Peyer's patch (tissue), 4 donors: ENCODE data around the gene QTRT2. TPM values are rescaled to one million over a fixed set of nuclear protein-coding genes. Genes with fewer than 3 reads are reported as not detected.

Experiments
- DNase-seq, 3 donors: peaks; one replicate each; pipeline ENCODE4 v3.0.0-alpha.2; 2017 to 2019
- H3K27ac ChIP-seq, 4 donors: fragments of 200-600 bp; sonication (generic); one replicate each; pipeline ENCODE4 v1.5.1; 2016 to 2019
- H3K27me3 ChIP-seq, 2 donors: fragments of 200-600 bp; sonication (generic); one replicate each; pipeline ENCODE4 v1.5.1; 2019
- H3K36me3 ChIP-seq, 3 donors: fragments of 200-600 bp; sonication (generic); one replicate each; pipeline ENCODE4 v1.5.1; 2016 to 2019
- H3K4me1 ChIP-seq, 4 donors: fragments of 200-600 bp; sonication (generic); one replicate each; pipeline ENCODE4 v1.5.1; 2016 to 2019
- H3K4me3 ChIP-seq, 4 donors: fragments of 200-600 bp; sonication (generic); 1 replicate in 3 of 4; 2 replicates in 1 of 4; pipeline ENCODE4 v1.5.1; 2016 to 2019; ENCODE audit warnings: mild to moderate bottlenecking in 1 of 4
- H3K9me3 ChIP-seq, 4 donors: fragments of 200-600 bp; sonication (generic); one replicate each; pipeline ENCODE4 v1.5.1; 2016 to 2019; ENCODE audit warnings: mild to moderate bottlenecking in 1 of 4
- POLR2A ChIP-seq, 2 donors: fragments of 450-650 bp; IDR thresholded peaks; one replicate each; pipeline ENCODE4 v1.5.1; 2017; ENCODE audit warnings: antibody characterized with exemption in 2 of 2, mild to moderate bottlenecking in 2 of 2, moderate library complexity in 2 of 2
- total RNA-seq, 4 donors: library from RNA; depleted of rRNA; stranded (reverse); fragments of >200 nt; gene quantifications; one replicate each; pipeline ENCODE4 v1.1.0, GENCODE V29; 2016
- TF ChIP-seq, protein P1 (sequence below), 6 experiments: fragments of 450-650 bp in 4 of 6; fragments of 200-600 bp in 2 of 6; sonication (generic) in 1 of 6; IDR thresholded peaks; one replicate each; pipeline ENCODE4 v1.5.1; 2017 to 2019; ENCODE audit warnings: antibody characterized with exemption in 6 of 6, mild to moderate bottlenecking in 3 of 6, moderate library complexity in 1 of 6

Gene QTRT2
- total RNA-seq, 4 donors from 2014 or later = 12.2 to 44.2 (median 26.2) TPM

DNA sequence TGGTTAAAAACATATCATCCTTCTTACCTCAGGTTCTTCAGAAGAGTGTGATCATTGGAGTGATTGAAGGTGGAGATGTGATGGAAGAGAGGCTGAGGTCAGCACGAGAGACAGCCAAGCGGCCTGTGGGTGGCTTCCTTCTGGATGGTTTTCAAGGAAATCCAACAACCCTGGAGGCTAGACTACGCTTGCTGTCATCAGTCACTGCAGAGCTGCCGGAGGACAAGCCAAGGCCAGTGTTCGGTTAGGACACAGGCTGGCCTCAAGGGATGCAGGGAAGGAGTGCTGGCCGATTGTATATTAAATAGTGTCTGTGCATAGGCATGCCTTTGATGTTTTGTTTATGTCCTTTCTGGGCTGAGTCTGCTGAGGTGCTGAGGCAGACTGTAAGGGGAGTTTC lies 20.2 kb downstream of the QTRT2 start:
- Histone ChIP-seq H3K9me3 (no peaks in the 10 kb centered on the region), H3K4me3 (no peak overlapping the region), H3K27me3 (no peaks in the 10 kb centered on the region), H3K36me3 (peaks cover 0 to 91% (median 0%) of the 10 kb centered on the region in 3 donors), H3K27ac (no peak overlapping the region), H3K4me1 (no peaks in the 10 kb centered on the region)
- no peak for DNase-seq
- TF ChIP-seq, protein P1, sequence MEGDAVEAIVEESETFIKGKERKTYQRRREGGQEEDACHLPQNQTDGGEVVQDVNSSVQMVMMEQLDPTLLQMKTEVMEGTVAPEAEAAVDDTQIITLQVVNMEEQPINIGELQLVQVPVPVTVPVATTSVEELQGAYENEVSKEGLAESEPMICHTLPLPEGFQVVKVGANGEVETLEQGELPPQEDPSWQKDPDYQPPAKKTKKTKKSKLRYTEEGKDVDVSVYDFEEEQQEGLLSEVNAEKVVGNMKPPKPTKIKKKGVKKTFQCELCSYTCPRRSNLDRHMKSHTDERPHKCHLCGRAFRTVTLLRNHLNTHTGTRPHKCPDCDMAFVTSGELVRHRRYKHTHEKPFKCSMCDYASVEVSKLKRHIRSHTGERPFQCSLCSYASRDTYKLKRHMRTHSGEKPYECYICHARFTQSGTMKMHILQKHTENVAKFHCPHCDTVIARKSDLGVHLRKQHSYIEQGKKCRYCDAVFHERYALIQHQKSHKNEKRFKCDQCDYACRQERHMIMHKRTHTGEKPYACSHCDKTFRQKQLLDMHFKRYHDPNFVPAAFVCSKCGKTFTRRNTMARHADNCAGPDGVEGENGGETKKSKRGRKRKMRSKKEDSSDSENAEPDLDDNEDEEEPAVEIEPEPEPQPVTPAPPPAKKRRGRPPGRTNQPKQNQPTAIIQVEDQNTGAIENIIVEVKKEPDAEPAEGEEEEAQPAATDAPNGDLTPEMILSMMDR (IDR thresholded peaks at IDR 0.05) = no peak
- no peak for TF ChIP-seq POLR2A (IDR thresholded peaks at IDR 0.05)

DNA sequence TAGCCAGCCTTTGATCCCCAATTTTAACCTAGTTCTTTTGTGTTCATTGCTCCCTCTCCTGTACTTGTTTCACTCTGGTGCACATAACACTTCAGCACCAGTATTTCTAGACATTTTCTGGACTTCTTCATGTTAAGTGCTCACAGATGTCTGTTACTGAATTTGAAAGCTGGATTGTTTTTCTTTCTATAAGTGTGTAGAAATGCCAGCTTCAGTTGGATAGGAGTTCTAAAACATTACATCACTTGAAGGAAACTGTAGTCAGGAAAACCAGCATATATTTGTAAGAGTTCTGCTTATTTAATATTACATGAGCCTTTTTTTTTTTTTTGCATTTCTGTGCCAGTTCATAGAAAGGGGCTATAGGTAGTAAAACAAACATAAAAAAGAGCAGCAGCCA lies 21.6 kb downstream of the QTRT2 start:
- TF ChIP-seq, protein P1 (IDR thresholded peaks at IDR 0.05) = no peak
- TF ChIP-seq POLR2A (IDR thresholded peaks at IDR 0.05) = no peak
- no peaks in the 10 kb centered on the region for H3K4me1 ChIP-seq
- H3K36me3 ChIP-seq = peaks cover 0 to 91% (median 0%) of the 10 kb centered on the region in 3 donors

DNA sequence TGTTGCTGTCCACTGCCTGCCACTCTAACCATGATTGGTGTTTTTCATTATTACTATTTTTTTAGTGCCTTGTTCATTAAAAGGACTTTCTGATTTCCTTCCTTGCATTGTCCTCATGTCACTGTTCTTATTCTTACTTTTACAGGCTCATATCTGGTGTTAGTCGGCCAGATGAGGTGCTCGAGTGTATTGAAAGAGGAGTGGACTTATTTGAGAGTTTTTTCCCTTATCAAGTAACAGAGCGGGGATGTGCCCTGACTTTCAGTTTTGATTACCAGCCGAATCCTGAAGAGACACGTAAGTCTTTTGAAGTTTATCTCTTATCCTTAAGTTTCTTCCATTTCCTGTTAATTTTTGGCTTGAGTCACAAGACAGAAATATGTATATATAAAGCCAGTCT lies 23.2 kb downstream of the QTRT2 start:
- Histone ChIP-seq H3K36me3 (peaks cover 0 to 84% (median 0%) of the 10 kb centered on the region in 3 donors), H3K27ac (no peak overlapping the region)

More for the DNA sequence above, 21.6 kb downstream of the QTRT2 start:
- no peaks in the 10 kb centered on the region for H3K9me3 ChIP-seq
- no peak for DNase-seq
- no peak overlapping the region for H3K4me3 ChIP-seq
- H3K27me3 ChIP-seq = no peaks in the 10 kb centered on the region
- H3K27ac ChIP-seq = no peak overlapping the region

DNA sequence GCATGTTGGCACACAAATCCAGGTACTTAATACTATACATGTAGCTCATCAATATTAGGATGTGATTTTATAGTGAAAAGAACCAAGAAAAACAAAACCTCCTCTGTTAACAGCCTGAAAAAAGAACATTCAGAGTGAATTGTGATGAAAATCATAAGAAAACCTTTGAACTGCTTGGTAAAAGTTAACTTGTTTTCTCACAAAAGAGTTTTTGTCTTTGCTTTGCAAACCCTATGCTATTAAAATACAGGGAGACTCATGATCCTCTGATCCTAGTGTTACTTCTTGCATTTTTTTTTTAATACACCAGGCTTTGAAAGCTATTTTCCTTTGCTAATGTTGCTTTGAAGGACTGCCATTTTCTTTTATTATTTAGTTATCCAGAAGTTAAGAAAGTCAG lies 23.7 kb downstream of the QTRT2 start:
- no peaks in the 10 kb centered on the region for H3K9me3 ChIP-seq
- H3K27me3 ChIP-seq = no peaks in the 10 kb centered on the region
- no peak overlapping the region for H3K4me3 ChIP-seq
- no peaks in the 10 kb centered on the region for H3K4me1 ChIP-seq
- DNase-seq = no peak
- H3K27ac ChIP-seq = no peak overlapping the region
- peaks cover 0 to 85% (median 0%) of the 10 kb centered on the region in 3 donors for H3K36me3 ChIP-seq
- no peak for TF ChIP-seq POLR2A (IDR thresholded peaks at IDR 0.05)
- TF ChIP-seq, protein P1 (IDR thresholded peaks at IDR 0.05) = no peak

More for the DNA sequence above, 23.2 kb downstream of the QTRT2 start:
- Histone ChIP-seq H3K9me3 (no peaks in the 10 kb centered on the region), H3K4me1 (no peaks in the 10 kb centered on the region), H3K4me3 (no peak overlapping the region), H3K27me3 (no peaks in the 10 kb centered on the region)
- DNase-seq = no peak
- TF ChIP-seq POLR2A (IDR thresholded peaks at IDR 0.05) = no peak
- TF ChIP-seq, protein P1 (IDR thresholded peaks at IDR 0.05) = no peak

DNA sequence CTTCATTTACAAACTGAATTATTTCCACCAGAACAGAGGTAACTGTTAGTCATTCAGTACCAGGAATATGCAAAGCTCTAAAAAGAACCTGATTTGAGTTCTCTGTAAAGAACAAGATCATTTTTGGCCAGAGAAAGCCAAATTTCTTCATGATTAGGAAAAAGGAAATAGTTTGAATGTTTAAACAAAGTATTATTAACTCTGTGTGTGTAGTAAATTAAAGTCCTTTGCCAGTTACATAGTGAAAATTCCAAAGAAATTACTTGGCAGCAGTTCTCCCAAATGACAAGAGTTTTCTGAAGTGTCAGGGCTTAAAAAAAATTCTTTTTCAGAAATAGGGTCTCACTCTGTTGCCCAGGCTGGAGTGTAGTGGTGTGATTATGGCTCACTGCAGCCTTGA lies 24.5 kb downstream of the QTRT2 start:
- H3K27me3 ChIP-seq = no peaks in the 10 kb centered on the region
- H3K27ac ChIP-seq = no peak overlapping the region
- TF ChIP-seq POLR2A (IDR thresholded peaks at IDR 0.05) = no peak
- TF ChIP-seq, protein P1 (IDR thresholded peaks at IDR 0.05) = no peak
- H3K36me3 ChIP-seq = peaks cover 0 to 86% (median 0%) of the 10 kb centered on the region in 3 donors
- H3K4me1 ChIP-seq = no peaks in the 10 kb centered on the region
- no peak overlapping the region for H3K4me3 ChIP-seq
- DNase-seq = no peak
- no peaks in the 10 kb centered on the region for H3K9me3 ChIP-seq

DNA sequence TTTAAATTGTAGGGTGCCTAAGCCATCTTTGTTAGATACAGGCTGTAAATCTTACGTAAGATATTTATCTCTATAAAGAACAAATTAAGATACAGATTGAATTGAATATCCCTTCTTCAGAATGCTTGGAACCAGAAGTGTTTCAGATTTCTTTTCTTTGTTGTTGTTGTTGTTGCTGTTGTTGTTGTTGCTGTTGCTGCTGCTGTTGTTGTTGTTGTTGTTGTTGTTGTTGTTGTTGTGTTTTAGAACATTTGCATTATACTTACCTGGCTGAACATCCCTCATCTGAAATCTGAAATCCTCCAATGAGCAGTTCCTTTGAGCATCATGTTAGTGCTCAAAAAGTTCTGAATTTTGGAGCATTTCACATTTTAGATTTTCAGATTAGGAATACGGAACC lies 26.6 kb downstream of the QTRT2 start:
- DNase-seq = no peak
- Histone ChIP-seq H3K4me1 (no peaks in the 10 kb centered on the region), H3K4me3 (no peak overlapping the region), H3K27me3 (no peaks in the 10 kb centered on the region), H3K9me3 (no peaks in the 10 kb centered on the region), H3K27ac (no peak overlapping the region), H3K36me3 (peaks cover 0 to 81% (median 0%) of the 10 kb centered on the region in 3 donors)
- TF ChIP-seq, protein P1 (IDR thresholded peaks at IDR 0.05) = no peak
- no peak for TF ChIP-seq POLR2A (IDR thresholded peaks at IDR 0.05)
